SU-DHL-6 (cell line): ENCODE data around the gene FRZB.

Experiments used
- CTCF ChIP-seq: fragments of 200-600 bp; sonication (generic); IDR thresholded peaks from one replicate; pipeline ENCODE4 v1.5.1; 2017; ENCODE audit warnings: antibody characterized with exemption, mild to moderate bottlenecking, low read length, moderate library complexity; ENCODE audit not compliant: insufficient read depth, poor library complexity, severe bottlenecking
- EZH2phosphoT487 ChIP-seq: fragments of 200-600 bp; sonication (generic), shearing (Covaris generic); conservative IDR thresholded peaks from 2 replicates; pipeline ENCODE4 v1.6.1; 2018; ENCODE audit warnings: mild to moderate bottlenecking, antibody characterized with exemption, low read length, moderate library complexity, mixed read lengths

- no peak for TF ChIP-seq CTCF
- TF ChIP-seq EZH2phosphoT487: no peak
Observed at GRCh38 chr2:182863642-182864041, 2.8 kb downstream of the FRZB start.
